ENCODE measurements around the gene SRA1.
A peak's percentile ranks its signal among the peaks of the same experiment; 100 is the strongest.

SRA1 gene

DNA sequence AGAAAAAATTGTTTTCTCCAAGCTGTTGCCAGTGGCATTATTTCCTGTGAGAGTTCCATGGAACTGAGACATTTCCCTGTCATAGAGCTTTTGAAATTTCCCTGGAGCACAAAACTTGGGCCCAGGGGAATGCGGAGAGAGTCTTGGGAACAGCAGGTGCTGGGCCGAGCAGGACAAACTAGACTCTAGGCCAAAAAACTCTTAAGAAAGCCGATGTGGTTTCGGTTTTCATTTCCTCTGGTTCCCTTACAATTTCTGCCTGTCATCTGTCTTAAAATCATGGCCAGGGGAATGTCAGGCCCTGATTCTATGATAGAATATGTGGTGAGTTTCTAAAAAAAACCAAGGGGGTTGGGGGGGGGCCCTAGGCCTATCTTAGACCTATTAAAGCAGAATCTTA, 11.9 kb upstream of the SRA1 start:
- no peak for DNase-seq

DNA sequence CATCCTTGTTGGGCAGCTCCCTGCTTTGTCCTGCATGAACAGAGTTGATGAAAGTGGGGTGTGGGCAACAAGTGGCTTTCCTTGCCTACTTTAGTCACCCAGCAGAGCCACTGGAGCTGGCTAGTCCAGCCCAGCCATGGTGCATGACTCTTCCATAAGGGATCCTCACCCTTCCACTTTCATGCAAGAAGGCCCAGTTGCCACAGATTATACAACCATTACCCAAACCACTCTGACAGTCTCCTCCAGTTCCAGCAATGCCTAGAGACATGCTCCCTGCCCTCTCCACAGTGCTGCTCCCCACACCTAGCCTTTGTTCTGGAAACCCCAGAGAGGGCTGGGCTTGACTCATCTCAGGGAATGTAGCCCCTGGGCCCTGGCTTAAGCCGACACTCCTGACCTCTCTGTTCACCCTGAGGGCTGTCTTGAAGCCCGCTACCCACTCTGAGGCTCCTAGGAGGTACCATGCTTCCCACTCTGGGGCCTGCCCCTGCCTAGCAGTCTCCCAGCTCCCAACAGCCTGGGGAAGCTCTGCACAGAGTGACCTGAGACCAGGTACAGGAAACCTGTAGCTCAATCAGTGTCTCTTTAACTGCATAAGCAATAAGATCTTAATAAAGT, 11.3 kb upstream of the SRA1 start:
- no peak for DNase-seq

DNA sequence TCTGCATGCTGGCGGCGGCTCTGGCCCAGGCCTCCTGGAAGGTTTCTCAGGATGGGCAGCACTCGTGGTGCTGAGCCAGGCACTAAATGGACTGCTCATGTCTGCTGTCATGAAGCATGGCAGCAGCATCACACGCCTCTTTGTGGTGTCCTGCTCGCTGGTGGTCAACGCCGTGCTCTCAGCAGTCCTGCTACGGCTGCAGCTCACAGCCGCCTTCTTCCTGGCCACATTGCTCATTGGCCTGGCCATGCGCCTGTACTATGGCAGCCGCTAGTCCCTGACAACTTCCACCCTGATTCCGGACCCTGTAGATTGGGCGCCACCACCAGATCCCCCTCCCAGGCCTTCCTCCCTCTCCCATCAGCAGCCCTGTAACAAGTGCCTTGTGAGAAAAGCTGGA, 10.6 kb upstream of the SRA1 start:
- no peak for DNase-seq

DNA sequence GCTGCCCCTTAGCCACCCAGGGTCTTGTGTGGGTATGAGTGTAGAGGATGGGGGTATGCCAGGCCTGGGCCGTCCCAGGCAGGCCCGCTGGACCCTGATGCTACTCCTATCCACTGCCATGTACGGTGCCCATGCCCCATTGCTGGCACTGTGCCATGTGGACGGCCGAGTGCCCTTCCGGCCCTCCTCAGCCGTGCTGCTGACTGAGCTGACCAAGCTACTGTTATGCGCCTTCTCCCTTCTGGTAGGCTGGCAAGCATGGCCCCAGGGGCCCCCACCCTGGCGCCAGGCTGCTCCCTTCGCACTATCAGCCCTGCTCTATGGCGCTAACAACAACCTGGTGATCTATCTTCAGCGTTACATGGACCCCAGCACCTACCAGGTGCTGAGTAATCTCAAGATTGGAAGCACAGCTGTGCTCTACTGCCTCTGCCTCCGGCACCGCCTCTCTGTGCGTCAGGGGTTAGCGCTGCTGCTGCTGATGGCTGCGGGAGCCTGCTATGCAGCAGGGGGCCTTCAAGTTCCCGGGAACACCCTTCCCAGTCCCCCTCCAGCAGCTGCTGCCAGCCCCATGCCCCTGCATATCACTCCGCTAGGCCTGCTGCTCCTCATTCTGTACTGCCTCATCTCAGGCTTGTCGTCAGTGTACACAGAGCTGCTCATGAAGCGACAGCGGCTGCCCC, 10.0 kb upstream of the SRA1 start:
- DNase-seq = no peak

GRCh38 chr5:140566665-140567064, 9.4 kb upstream of the SRA1 start:
- no peak for DNase-seq

GRCh38 chr5:140565780-140566095, 8.5 kb upstream of the SRA1 start:
- DNase-seq = no peak

DNA sequence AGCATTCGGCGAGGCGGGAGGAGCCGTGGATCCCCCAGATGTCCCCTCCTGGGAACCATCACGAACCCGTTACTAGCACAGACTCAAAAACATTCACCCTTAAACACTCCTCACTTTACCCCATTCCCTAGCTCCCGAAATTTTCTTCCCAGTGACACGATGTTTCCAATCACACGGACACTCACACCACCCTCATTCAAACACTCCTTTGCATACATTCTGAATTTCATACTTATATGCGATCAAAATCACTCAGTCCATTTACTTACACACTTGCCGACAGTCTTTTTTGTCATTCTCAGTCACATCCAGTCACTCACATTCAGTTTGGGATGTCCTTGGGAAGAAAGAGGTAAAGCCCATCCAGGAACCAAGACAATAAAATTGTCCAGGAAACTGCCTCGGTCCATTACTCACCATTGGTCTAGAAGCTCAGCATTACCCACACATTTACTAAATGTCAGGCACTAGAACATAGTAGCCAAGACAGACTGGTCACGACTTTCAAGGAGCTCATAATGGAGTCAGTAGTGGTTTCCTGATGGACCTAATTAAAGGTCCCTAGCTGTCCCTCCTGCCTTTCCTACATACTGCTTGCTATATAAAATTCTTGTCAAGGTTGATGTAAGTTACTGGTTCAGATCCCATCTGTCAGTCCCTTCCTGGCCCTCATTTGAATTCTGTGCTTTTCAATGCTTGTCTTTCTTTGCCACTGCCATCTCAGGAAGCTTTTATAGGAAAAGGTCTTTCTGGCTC, 7.9 kb upstream of the SRA1 start:
- no peak for DNase-seq

DNA sequence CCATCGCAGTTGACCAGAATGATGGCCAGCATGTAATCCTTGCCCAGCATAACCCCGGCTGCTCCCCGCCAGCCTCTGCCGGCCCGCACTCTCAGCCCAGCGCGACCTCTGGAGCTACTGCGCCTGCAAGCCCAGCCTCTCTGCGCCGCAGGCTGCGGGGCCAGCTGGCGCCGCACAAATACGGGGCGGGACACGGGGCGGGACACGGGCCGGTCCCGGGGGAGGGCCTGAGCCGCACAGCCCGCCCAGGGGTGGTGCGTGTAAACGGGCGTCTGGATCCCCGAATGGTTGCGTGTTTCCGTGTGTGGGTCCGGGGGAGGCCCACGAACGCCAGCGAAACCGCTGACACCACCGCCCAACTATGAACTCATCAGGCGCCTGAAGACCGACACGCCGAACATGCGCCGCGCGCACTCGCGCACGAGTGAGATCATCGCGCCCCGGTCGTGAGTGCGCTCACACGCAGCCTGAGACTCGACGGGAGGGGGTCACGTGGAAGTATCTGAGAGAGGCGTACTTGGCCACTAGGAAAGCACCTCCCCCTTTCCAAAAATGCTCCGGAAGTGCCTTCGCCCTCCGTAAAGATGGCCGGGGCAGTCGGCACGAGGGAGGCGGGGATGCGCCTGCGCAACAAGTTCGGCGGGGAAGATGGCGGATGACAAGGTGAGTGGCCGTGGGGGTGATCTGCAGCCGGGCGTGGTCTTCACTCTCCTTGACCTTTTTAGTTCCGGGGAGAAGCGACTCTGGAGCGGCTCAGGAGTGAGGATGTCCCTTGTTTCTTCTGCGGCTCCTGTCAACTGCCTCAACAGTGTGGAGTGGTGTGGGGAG, 7.1 kb upstream of the SRA1 start, which contains the start of the genes APBB3 and SLC35A4:
Gene APBB3, minus strand, starts transcription at position 403 of the 828 bp plus-strand sequence. Its CDS starts 353 bp downstream, at position 50.
Gene SLC35A4, plus strand, starts transcription at position 633 of the 828 bp plus-strand sequence. CDS start 2,342 bp downstream, outside the sequence.
- peak; percentile 98 for DNase-seq

DNA sequence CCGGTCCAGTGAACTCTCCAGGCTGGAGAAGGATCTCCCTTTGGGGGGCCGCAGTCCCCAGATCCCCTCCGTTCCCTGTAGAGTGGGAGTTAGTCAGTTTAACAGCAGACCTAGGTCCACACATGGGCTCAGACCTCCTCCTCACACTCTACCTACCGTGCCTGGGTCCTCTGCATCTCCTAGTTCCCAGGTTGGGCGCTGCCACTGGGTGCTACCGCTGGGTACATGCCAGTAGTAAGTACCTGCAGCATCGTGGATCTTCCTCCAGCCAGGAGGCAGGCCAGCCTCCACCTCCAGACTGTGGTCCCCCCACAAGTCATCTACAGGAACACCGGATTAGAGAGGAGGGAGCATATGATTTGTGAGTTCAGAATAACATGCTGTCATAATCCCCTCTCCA, 6.3 kb upstream of the SRA1 start:
- no peak for DNase-seq

GRCh38 chr5:140561753-140562523, 4.7 kb upstream of the SRA1 start:
- no peak for DNase-seq

- no peak for DNase-seq
These were observed 3.0 kb upstream of the SRA1 start for GRCh38 chr5:140560227-140560626.

DNA sequence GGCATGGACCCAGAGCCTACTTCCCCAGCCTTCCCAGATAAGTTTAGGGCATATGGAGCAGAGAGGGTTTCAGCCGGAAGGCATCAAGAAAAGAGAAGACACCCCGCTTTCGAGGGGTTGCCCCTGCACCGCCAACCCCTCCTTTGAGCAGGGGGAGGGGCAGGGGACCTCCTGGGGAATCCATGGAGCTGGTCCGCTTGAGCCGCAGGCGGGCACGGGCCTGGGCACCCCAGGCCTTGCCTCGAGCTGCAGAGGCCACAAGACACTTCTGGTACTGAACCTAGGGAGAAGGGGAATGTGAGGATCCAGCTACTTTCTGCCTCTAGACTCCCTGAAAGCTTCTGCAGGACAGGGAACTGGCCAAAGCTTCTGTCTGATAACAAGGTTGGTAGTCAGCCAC, 1.3 kb upstream of the SRA1 start:
- DNase-seq = no peak

DNA sequence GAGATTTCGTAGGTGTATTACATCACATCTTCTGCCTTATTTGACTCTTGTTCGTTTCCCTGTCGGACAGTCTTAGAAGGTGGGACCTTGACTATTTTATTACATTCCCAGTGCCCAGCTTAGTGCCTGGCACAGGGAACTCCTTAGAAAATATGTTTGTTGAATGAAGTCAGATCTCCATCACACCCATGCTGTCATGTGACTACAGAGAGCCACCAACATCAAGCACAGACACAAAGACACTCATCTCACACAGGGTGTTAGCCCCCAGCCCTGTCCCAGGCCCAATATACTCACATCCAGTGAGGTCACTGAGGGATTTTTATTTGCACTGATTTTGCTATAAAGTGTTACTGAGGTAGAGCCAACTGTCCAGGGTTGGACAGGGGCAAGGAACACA, 692 bp upstream of the SRA1 start:
- no peak for DNase-seq

- DNase-seq = no peak
These were observed 835 bp downstream of the SRA1 start for GRCh38 chr5:140556438-140556837.

DNA sequence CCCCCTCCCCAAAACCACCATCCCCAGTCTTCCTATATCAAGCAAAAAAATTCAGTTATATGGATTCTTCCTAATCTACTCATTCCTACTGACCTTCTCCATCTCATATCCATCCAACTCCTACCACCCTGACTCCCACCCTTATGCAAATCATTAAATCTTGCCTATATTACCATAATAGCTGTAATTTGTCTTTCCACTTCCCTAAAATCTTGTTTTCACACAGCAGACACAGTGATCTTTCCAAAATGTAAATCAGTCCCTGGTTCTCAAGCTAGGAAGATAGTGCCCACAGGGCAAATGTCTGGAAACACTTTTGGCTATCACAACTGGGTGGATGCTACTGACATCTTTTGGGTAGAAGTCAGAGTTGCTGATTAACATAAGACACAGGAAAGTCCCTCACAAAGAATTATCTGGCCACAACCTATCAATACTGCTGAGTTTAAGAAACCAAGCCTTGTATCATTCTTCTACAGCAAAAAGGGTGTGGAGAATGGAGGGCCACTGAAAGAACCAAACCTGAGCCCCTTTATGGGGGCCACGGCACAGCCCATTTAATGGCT, 1.4 kb downstream of the SRA1 start:
- DNase-seq = no peak

DNA sequence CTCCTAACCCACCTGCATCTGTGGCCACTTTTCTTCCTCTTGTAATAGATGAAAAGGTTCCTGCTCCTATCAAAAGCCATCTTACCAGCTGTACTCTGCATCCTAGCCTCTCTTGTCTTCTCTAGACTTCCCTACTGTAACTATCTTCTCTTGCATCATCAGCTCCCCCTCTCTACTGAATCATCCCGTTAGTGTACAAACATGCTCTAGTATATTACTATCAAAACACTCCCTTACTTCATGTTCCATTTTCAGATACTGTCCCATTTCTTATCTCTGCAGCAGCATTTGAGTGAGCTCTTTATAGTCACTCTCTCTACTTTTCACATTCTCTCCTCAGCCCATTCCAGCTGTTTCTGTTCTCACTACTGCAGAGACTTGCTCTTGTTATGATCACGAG, 2.8 kb downstream of the SRA1 start:
- DNase-seq = no peak

GRCh38 chr5:140553657-140554056, 3.6 kb downstream of the SRA1 start:
- DNase-seq = no peak

- no peak for DNase-seq
These were observed 5.4 kb downstream of the SRA1 start for GRCh38 chr5:140551872-140552271.

GRCh38 chr5:140550147-140551079, 6.9 kb downstream of the SRA1 start:
- no peak for DNase-seq

DNA sequence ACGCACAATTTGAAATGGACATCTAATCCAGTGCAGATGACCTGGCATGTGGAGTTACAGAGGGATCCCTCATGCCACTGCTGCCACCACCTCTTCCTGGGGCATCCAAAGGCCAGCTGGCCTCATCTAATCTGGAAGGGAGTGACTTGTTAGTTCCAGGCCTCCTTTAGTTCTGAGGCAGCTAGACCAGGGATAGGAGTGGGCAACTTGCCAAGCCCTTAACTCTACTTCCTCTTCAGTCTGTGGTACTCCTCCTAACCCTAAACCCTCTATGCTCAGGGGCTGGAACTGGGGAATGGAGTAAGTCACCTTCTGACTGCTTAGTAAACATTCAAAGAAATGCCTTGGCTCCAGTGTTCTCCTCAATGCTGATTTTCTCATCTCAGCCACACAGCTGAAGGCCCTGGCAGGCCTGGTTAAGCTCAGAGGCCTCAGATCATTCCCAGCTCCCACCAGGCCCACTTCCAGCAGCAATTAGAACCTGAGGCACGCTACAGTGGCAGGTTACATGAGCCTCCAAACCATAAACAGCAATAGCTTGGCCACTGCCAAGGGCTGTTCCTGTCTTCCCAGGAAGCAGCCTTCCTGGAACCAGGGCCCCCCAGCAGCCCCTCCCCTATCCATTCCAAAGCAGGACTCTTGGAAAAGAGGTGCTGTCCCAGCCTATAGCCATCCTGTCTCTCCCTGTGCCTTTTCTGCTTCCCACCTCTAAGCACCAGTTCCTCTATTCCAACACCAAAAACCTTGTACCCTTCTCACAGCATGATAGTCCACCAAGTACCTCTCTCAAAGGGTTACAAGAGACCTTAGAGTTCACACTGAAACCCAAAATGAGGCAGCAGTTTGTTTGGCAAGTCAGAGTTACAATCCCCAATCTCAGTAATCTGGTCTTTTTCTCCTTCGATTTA, 7.8 kb downstream of the SRA1 start:
- no peak for DNase-seq
